MM.1S (cell line): ENCODE data around the gene MBD5.
"Not testable (repeated sequence)": the region's sequence is repeated elsewhere in the genome, so short reads cannot be mapped to it uniquely, and the experiment has no call there.

Source experiments
- EZH2 ChIP-seq: fragments of 300-600 bp; sonication (generic); optimal IDR thresholded peaks from 2 replicates; pipeline ENCODE3; 2017; ENCODE audit warnings: low read depth, mild to moderate bottlenecking, antibody characterized with exemption, low read length, mixed read lengths
- EZH2phosphoT487 ChIP-seq: fragments of 300-600 bp; sonication (generic); IDR thresholded peaks from 2 replicates; pipeline ENCODE4 v1.6.1; 2018; ENCODE audit warnings: antibody characterized with exemption, low read length
- TF ChIP-seq, protein P1 (sequence below): fragments of 300-600 bp; sonication (generic); IDR thresholded peaks from 2 replicates; pipeline ENCODE4 v1.5.1; 2016; ENCODE audit warnings: antibody characterized with exemption, low read length, mixed read lengths

DNA sequence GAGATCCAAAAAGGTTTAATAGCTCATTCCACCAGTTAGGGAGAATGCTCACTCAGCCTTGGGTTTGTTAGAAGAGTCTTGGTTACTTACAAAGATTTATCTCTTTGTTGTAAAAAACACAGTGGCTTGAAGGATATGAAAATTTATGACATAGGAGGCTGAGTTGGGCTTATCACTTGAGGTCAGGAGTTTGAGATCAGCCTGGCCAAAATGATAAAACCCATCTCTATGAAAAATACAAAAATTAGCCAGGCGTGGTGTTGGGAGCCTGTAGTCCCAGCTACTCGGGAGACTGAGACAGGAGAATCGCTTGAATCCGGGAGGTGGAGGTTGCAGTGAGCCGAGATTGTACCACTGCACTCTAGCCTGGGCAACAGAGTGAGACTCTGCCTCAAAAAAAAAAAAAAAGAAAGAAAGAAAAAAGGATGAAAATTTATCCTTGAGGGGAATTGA lies 522.2 kb downstream of the MBD5 start:
- TF ChIP-seq, protein P1, sequence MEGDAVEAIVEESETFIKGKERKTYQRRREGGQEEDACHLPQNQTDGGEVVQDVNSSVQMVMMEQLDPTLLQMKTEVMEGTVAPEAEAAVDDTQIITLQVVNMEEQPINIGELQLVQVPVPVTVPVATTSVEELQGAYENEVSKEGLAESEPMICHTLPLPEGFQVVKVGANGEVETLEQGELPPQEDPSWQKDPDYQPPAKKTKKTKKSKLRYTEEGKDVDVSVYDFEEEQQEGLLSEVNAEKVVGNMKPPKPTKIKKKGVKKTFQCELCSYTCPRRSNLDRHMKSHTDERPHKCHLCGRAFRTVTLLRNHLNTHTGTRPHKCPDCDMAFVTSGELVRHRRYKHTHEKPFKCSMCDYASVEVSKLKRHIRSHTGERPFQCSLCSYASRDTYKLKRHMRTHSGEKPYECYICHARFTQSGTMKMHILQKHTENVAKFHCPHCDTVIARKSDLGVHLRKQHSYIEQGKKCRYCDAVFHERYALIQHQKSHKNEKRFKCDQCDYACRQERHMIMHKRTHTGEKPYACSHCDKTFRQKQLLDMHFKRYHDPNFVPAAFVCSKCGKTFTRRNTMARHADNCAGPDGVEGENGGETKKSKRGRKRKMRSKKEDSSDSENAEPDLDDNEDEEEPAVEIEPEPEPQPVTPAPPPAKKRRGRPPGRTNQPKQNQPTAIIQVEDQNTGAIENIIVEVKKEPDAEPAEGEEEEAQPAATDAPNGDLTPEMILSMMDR, result not testable (repeated sequence)
- not testable (repeated sequence) for TF ChIP-seq EZH2, EZH2phosphoT487
